Ovary (tissue), 9 donors: ENCODE measurements around the gene ATXN8OS. TPM values are rescaled to one million over a fixed set of nuclear protein-coding genes. Genes with fewer than 3 reads are reported as not detected.

ENCODE experiments used
- polyA plus RNA-seq, 2 donors: library from polyadenylated mRNA; stranded (reverse); fragments of 200-250 nt in 1 of 2; fragments of 350-450 nt in 1 of 2; fragmentation: Illumina TruSeq in 1 of 2; extraction: RNeasy Lipid Tissue Mini Kit (QIAGEN cat#74804) in 1 of 2; gene quantifications; one replicate each; pipeline ENCODE4 v1.2.3, GENCODE V29; 2013 to 2014
- total RNA-seq, 7 donors: library from RNA; depleted of rRNA in 2 of 7; stranded (reverse); fragments of >200 nt in 2 of 7; fragmentation: NEBNext Ultra II Directional in 3 of 7; extraction: Animal tissue kit (Norgen Biotek cat#: 25700) in 3 of 7; gene quantifications; one replicate each; pipeline versions ENCODE4 v1.1.0 to v1.2.4, GENCODE V29; 2016 to 2023
- donor health status: DM: no; HTN: no; CAD: no; lungs with moderate emphysema.
- donor health status: DM: no; HTN: no; CAD: no.
- donor health status: Bipolar disorder and iron deficiency.
- donor health status: DM: yes; HTN: yes; CAD: no.
- donor health status: DM: no; HTN: no; CAD: no.
- donor health status: DM: yes; HTN: yes; CAD: no.

Gene ATXN8OS
- total and polyA plus RNA-seq, 9 donors, result not detected

Other genes starting within 250 kb of the ATXN8OS start
- gene KLHL1, start 626 bp downstream of the ATXN8OS start, total RNA-seq, result not detected
- not detected for gene KLHL1, start 626 bp downstream of the ATXN8OS start, polyA plus RNA-seq